WTC11 (cell line): Measurements from ENCODE around the gene NUDT3. TPM values are rescaled to one million over a fixed set of nuclear protein-coding genes. Genes with fewer than 3 reads are reported as not detected.

ENCODE experiments used
- ATAC-seq: fragments of 200-7000 bp; cut with Tn5 transposase; 2 replicates; pipeline ENCODE4 v1.10.0; 2021; ENCODE audit warnings: mild to moderate bottlenecking, moderate library complexity
- CTCF ChIA-PET: fragments of 300-600 bp; sonication (Branson Sonifier 250); formaldehyde crosslinking; loops from one replicate; lab custom pipeline; 2021; ENCODE audit warnings: antibody characterized with exemption; lab: Charles Lee
- POLR2A ChIA-PET: fragments of 350-600 bp; sonication (Branson Sonifier 250); formaldehyde crosslinking; loops from one replicate; lab custom pipeline; 2021; ENCODE audit warnings: antibody characterized with exemption; lab: Charles Lee
- DNase-seq: peaks from one replicate; pipeline ENCODE4 v3.0.0; 2021; ENCODE audit warnings: low spot score
- H3K27ac Mint-ChIP-seq: 2 replicates; pipeline ENCODE4 v1.8.0; 2021; ENCODE audit warnings: mixed read lengths
- H3K27me3 Mint-ChIP-seq: 2 replicates; pipeline ENCODE4 v1.8.0; 2021; ENCODE audit warnings: low read depth, mild to moderate bottlenecking, moderate library complexity, mixed read lengths
- H3K36me3 Mint-ChIP-seq: 2 replicates; pipeline ENCODE4 v1.8.0; 2021; ENCODE audit warnings: mixed read lengths
- H3K4me1 Mint-ChIP-seq: 2 replicates; pipeline ENCODE4 v1.8.0; 2022; ENCODE audit warnings: mixed read lengths
- H3K4me3 Mint-ChIP-seq: 2 replicates; pipeline ENCODE4 v1.8.0; 2021; ENCODE audit warnings: mild to moderate bottlenecking, moderate library complexity, mixed read lengths
- H3K9me3 Mint-ChIP-seq: 2 replicates; pipeline ENCODE4 v1.8.0; 2021; ENCODE audit warnings: mixed read lengths
- ATF3 ChIP-seq: sonication (generic); formaldehyde crosslinking; conservative IDR thresholded peaks from 2 replicates; pipeline ENCODE4 v1.8.1; 2022; ENCODE audit warnings: mild to moderate bottlenecking, missing genetic modification reagents
- ESRRA ChIP-seq: sonication (generic); formaldehyde crosslinking; IDR thresholded peaks from 2 replicates; pipeline ENCODE4 v1.8.1; 2022; ENCODE audit warnings: mild to moderate bottlenecking, missing genetic modification reagents, borderline replicate concordance
- FOXP1 ChIP-seq: sonication (generic); formaldehyde crosslinking; IDR thresholded peaks from 2 replicates; pipeline ENCODE4 v1.8.0; 2022; ENCODE audit warnings: missing genetic modification reagents, mild to moderate bottlenecking, moderate library complexity, borderline replicate concordance
- GABPB1 ChIP-seq: sonication (generic); formaldehyde crosslinking; IDR thresholded peaks from 2 replicates; pipeline ENCODE4 v1.8.1; 2023; ENCODE audit warnings: mild to moderate bottlenecking, missing genetic modification reagents
- MAX ChIP-seq: sonication (generic); formaldehyde crosslinking; IDR thresholded peaks from 2 replicates; pipeline ENCODE4 v1.8.0; 2022; ENCODE audit warnings: mild to moderate bottlenecking, missing genetic modification reagents
- MXD4 ChIP-seq: fragments of 250-450 bp; sonication (Bioruptor Pico); IDR thresholded peaks from 2 replicates; pipeline ENCODE4 v1.8.0; 2021; ENCODE audit warnings: mild to moderate bottlenecking, moderate library complexity, borderline replicate concordance
- NR3C1 ChIP-seq: sonication (generic); formaldehyde crosslinking; conservative IDR thresholded peaks from 2 replicates; pipeline ENCODE4 v1.8.1; 2023; ENCODE audit warnings: low read depth, mild to moderate bottlenecking, missing genetic modification reagents
- OVOL2 ChIP-seq: fragments of 250-450 bp; sonication (Bioruptor Pico); IDR thresholded peaks from 2 replicates; pipeline ENCODE4 v1.9.0; 2021; ENCODE audit warnings: mild to moderate bottlenecking, borderline replicate concordance
- TCF7 ChIP-seq: sonication (generic); formaldehyde crosslinking; IDR thresholded peaks from 2 replicates; pipeline ENCODE4 v1.8.0; 2022; ENCODE audit warnings: mild to moderate bottlenecking, low read depth, missing genetic modification reagents, moderate library complexity
- TEAD1 ChIP-seq: sonication (generic); formaldehyde crosslinking; IDR thresholded peaks from 2 replicates; pipeline ENCODE4 v1.8.0; 2022; ENCODE audit warnings: mild to moderate bottlenecking, missing genetic modification reagents
- TEAD4 ChIP-seq: sonication (generic); formaldehyde crosslinking; IDR thresholded peaks from 2 replicates; pipeline ENCODE4 v1.8.0; 2022; ENCODE audit warnings: mild to moderate bottlenecking, missing genetic modification reagents
- ZNF121 ChIP-seq: sonication (generic); formaldehyde crosslinking; IDR thresholded peaks from 2 replicates; pipeline ENCODE4 v1.8.0; 2023; ENCODE audit warnings: missing genetic modification reagents
- ZNF232 ChIP-seq: sonication (generic); formaldehyde crosslinking; IDR thresholded peaks from 2 replicates; pipeline ENCODE4 v1.8.0; 2022; ENCODE audit warnings: mild to moderate bottlenecking, missing genetic modification reagents
- ZNF281 ChIP-seq: sonication (generic); formaldehyde crosslinking; IDR thresholded peaks from 2 replicates; pipeline ENCODE4 v1.8.0; 2023; ENCODE audit warnings: mild to moderate bottlenecking, missing genetic modification reagents
- ZNF317 ChIP-seq: sonication (generic); formaldehyde crosslinking; IDR thresholded peaks from 2 replicates; pipeline ENCODE4 v1.8.1; 2023; ENCODE audit warnings: low read depth, mild to moderate bottlenecking, moderate library complexity, missing genetic modification reagents, borderline replicate concordance
- ZNF532 ChIP-seq: fragments of 250-450 bp; sonication (Bioruptor Pico); IDR thresholded peaks from 2 replicates; pipeline ENCODE4 v1.9.0; 2021; ENCODE audit warnings: mild to moderate bottlenecking, borderline replicate concordance
- ZSCAN18 ChIP-seq: fragments of 250-450 bp; sonication (Bioruptor Pico); IDR thresholded peaks from 2 replicates; pipeline ENCODE4 v2.1.2; 2022; ENCODE audit warnings: mild to moderate bottlenecking, moderate library complexity
- total RNA-seq: library from RNA; stranded (reverse); gene quantifications from 3 replicates; pipeline ENCODE4 v1.2.3, GENCODE V29; 2021

NUDT3 gene
- total RNA-seq, 1 experiment from 2014 or later = 30.0 TPM

- CTCF ChIA-PET = interaction anchor here (0.6 kb wide), 1 partner anchor 195 kb away, joined by 3 read pairs; no protein-coding TSS in a partner anchor
- POLR2A ChIA-PET = no interaction called here
- H3K9me3 Mint-ChIP-seq = no peaks in the 10 kb centered on the region
- no peak for TF ChIP-seq ZSCAN18 (CRISPR knock-in tag)
- no peaks in the 10 kb centered on the region for H3K27me3 Mint-ChIP-seq
- no peaks in the 10 kb centered on the region for H3K36me3 Mint-ChIP-seq
- no peak overlapping the region for H3K27ac Mint-ChIP-seq
- peaks cover 29% of the 10 kb centered on the region for H3K4me1 Mint-ChIP-seq
- DNase-seq (no peak), ATAC-seq (no peak)
- H3K4me3 Mint-ChIP-seq = no peak overlapping the region
Measured at GRCh38 chr6:34358389-34358905, 34.0 kb downstream of the NUDT3 start.

GRCh38 chr6:34357937-34358336, 34.5 kb downstream of the NUDT3 start:
- no peaks in the 10 kb centered on the region for H3K27me3 Mint-ChIP-seq
- TF ChIP-seq MAX (CRISPR knock-in tag) (no peak), GABPB1 (CRISPR knock-in tag) (no peak), ZNF532 (CRISPR knock-in tag) (no peak), ZNF121 (CRISPR knock-in tag) (no peak), ZNF232 (CRISPR knock-in tag) (no peak), OVOL2 (no peak), ZNF281 (CRISPR knock-in tag) (no peak)
- TF ChIP-seq, all 79 proteins: peak for 0
- DNase-seq = no peak
- Mint-ChIP-seq H3K4me1 (peaks cover 24% of the 10 kb centered on the region), H3K9me3 (no peaks in the 10 kb centered on the region), H3K27ac (no peak overlapping the region), H3K4me3 (no peak overlapping the region), H3K36me3 (no peaks in the 10 kb centered on the region)
- ChIA-PET POLR2A (no interaction called here), CTCF (interaction anchor here (0.6 to 0.7 kb wide), 2 partner anchors 194 to 494 kb away, joined by 3 read pairs; no protein-coding TSS in a partner anchor)
- ATAC-seq = no peak

GRCh38 chr6:34355889-34356288, 36.6 kb downstream of the NUDT3 start:
- H3K9me3 Mint-ChIP-seq = no peaks in the 10 kb centered on the region
- POLR2A ChIA-PET = no interaction called here
- no peaks in the 10 kb centered on the region for H3K36me3 Mint-ChIP-seq
- CTCF ChIA-PET = no interaction called here
- H3K4me1 Mint-ChIP-seq = peaks cover 18% of the 10 kb centered on the region
- DNase-seq (no peak), ATAC-seq (no peak)
- H3K4me3 Mint-ChIP-seq = no peak overlapping the region
- H3K27ac Mint-ChIP-seq = no peak overlapping the region
- no peaks in the 10 kb centered on the region for H3K27me3 Mint-ChIP-seq
- TF ChIP-seq ZNF317 = no peak
- TF ChIP-seq MXD4 = no peak
- TF ChIP-seq ESRRA (CRISPR knock-in tag) = no peak
- no peak for TF ChIP-seq NR3C1 (CRISPR knock-in tag)
- no peak for TF ChIP-seq TEAD4 (CRISPR knock-in tag)
- no peak for TF ChIP-seq ZNF281 (CRISPR knock-in tag)
- no peak for TF ChIP-seq TCF7 (CRISPR knock-in tag)
- no peak for TF ChIP-seq ATF3 (CRISPR knock-in tag)
- no peak for TF ChIP-seq ZSCAN18 (CRISPR knock-in tag)
- no peak for TF ChIP-seq TEAD1 (CRISPR knock-in tag)
- TF ChIP-seq FOXP1 (CRISPR knock-in tag) = no peak
